ENCODE data around the gene ZCCHC24.
"Not testable (repeated sequence)": the region's sequence is repeated elsewhere in the genome, so short reads cannot be mapped to it uniquely, and the experiment has no call there.

The ZCCHC24 gene

GRCh38 chr10:79472449-79472848 is 27.0 kb upstream of the ZCCHC24 start:
- no peak for DNase-seq (ENCODE audit: low spot score)

GRCh38 chr10:79471776-79472175 is 26.4 kb upstream of the ZCCHC24 start:
- no peak for DNase-seq (ENCODE audit: low spot score)

- DNase-seq (ENCODE audit: low spot score) = no peak
Observed at GRCh38 chr10:79470096-79470495, 24.7 kb upstream of the ZCCHC24 start.

- DNase-seq (ENCODE audit: low spot score) = no peak
Observed at GRCh38 chr10:79468841-79469585, 23.6 kb upstream of the ZCCHC24 start.

GRCh38 chr10:79468015-79468560 is 22.7 kb upstream of the ZCCHC24 start:
- DNase-seq (ENCODE audit: low spot score) = no peak

- DNase-seq (ENCODE audit: low spot score) = no peak
Observed at GRCh38 chr10:79465341-79465740, 19.9 kb upstream of the ZCCHC24 start.

- no peak for DNase-seq (ENCODE audit: low spot score)
Observed at GRCh38 chr10:79463578-79464496, 18.4 kb upstream of the ZCCHC24 start.

- no peak for DNase-seq (ENCODE audit: low spot score)
Observed at GRCh38 chr10:79460687-79461086, 15.3 kb upstream of the ZCCHC24 start.

- DNase-seq (ENCODE audit: low spot score) = no peak
Observed at GRCh38 chr10:79459243-79459642, 13.8 kb upstream of the ZCCHC24 start.

GRCh38 chr10:79458483-79458882 is 13.1 kb upstream of the ZCCHC24 start:
- no peak for DNase-seq (ENCODE audit: low spot score)

- DNase-seq (ENCODE audit: low spot score) = no peak
Observed at GRCh38 chr10:79457256-79457785, 11.9 kb upstream of the ZCCHC24 start.

GRCh38 chr10:79454259-79454658 is 8.8 kb upstream of the ZCCHC24 start:
- DNase-seq (ENCODE audit: low spot score) = no peak

GRCh38 chr10:79453392-79453791 is 8.0 kb upstream of the ZCCHC24 start:
- no peak for DNase-seq (ENCODE audit: low spot score)

GRCh38 chr10:79452174-79452611 is 6.8 kb upstream of the ZCCHC24 start:
- no peak for DNase-seq (ENCODE audit: low spot score)

- no peak for DNase-seq (ENCODE audit: low spot score)
Observed at GRCh38 chr10:79451046-79451699, 5.7 kb upstream of the ZCCHC24 start.

GRCh38 chr10:79449181-79450146 is 4.0 kb upstream of the ZCCHC24 start:
- no peak for DNase-seq (ENCODE audit: low spot score)

GRCh38 chr10:79448732-79449049 is 3.3 kb upstream of the ZCCHC24 start:
- no peak for DNase-seq (ENCODE audit: low spot score)

GRCh38 chr10:79447911-79448731 is 2.7 kb upstream of the ZCCHC24 start:
- no peak for DNase-seq (ENCODE audit: low spot score)

- DNase-seq (ENCODE audit: low spot score) = not testable (repeated sequence)
Observed at GRCh38 chr10:79447249-79447648, 1.8 kb upstream of the ZCCHC24 start.

GRCh38 chr10:79446758-79447084 is 1.3 kb upstream of the ZCCHC24 start:
- DNase-seq (ENCODE audit: low spot score) = no peak

All from putamen (tissue), 1 donor.